Measurements from ENCODE around the gene PIK3C2G. TPM values are rescaled to one million over a fixed set of nuclear protein-coding genes. Genes with fewer than 3 reads are reported as not detected.
A peak's percentile ranks its signal among the peaks of the same experiment; 100 is the strongest.

The PIK3C2G gene
- total and polyA plus RNA-seq, 4 donors = 0.11 to 4.8 (median 0.74) TPM; not detected in 1

- TF ChIP-seq, protein P1, sequence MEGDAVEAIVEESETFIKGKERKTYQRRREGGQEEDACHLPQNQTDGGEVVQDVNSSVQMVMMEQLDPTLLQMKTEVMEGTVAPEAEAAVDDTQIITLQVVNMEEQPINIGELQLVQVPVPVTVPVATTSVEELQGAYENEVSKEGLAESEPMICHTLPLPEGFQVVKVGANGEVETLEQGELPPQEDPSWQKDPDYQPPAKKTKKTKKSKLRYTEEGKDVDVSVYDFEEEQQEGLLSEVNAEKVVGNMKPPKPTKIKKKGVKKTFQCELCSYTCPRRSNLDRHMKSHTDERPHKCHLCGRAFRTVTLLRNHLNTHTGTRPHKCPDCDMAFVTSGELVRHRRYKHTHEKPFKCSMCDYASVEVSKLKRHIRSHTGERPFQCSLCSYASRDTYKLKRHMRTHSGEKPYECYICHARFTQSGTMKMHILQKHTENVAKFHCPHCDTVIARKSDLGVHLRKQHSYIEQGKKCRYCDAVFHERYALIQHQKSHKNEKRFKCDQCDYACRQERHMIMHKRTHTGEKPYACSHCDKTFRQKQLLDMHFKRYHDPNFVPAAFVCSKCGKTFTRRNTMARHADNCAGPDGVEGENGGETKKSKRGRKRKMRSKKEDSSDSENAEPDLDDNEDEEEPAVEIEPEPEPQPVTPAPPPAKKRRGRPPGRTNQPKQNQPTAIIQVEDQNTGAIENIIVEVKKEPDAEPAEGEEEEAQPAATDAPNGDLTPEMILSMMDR (IDR thresholded peaks at IDR 0.05; ENCODE audit: control extremely low read depth, extremely low read depth) = no peak
- no peaks in the 10 kb centered on the region for H3K27me3 ChIP-seq (ENCODE audit: control insufficient read depth in 3 of 3, insufficient read depth in 3 of 3, low read length in 2 of 3)
- DNase-seq = no peak
- 75 to 78% methylated on average over 3 of the region's 3 CpGs for WGBS, 2 donors
- no peak overlapping the region for H3K4me3 ChIP-seq
- no peak overlapping the region for H3K27ac ChIP-seq (ENCODE audit: low read depth in 1 of 2, low read length in 1 of 2)
- no peaks in the 10 kb centered on the region for H3K36me3 ChIP-seq (ENCODE audit: control insufficient read depth in 4 of 4, insufficient read depth in 4 of 4, low read length in 4 of 4)
- H3K9ac ChIP-seq (ENCODE audit: insufficient read depth in 1 of 2, low read length in 2 of 2) = no peak overlapping the region
- H3K4me1 ChIP-seq (ENCODE audit: control insufficient read depth in 5 of 5, insufficient read depth in 5 of 5, low read length in 5 of 5) = peaks cover 0 to 4% (median 0%) of the 10 kb centered on the region in 5 donors
- ATAC-seq (ENCODE audit: insufficient read depth, low FRiP score) = no peak
- H3K9me3 ChIP-seq (ENCODE audit: control insufficient read depth in 4 of 4, insufficient read depth in 3 of 4, low read length in 3 of 4) = no peaks in the 10 kb centered on the region
These were observed 211.0 kb downstream of the PIK3C2G start for GRCh38 chr12:18472304-18472703.

DNA sequence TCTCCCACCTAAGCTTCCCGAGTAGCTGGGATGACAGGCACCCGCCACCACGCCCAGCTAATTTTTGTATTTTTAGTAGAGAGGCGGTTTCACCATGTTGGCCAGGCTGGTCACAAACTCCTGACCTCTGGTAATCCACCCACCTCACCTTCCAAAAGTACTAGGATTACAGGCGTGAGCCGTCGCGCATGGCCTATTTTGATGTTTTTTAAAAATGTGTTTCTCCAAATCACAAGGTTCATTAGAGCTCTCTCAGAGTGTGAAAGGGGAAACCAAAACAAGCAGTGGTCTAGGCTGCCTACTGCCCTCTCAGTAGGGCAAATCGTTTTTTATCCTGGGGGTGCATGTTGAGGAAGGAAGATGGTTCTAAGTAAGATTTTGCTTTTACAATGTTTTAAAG, 211.5 kb downstream of the PIK3C2G start:
- WGBS, 2 donors = 94 to 97% methylated on average over 9 of the region's 9 CpGs
- H3K4me1 ChIP-seq (ENCODE audit: control insufficient read depth in 5 of 5, insufficient read depth in 5 of 5, low read length in 5 of 5) = peaks cover 0 to 2% (median 0%) of the 10 kb centered on the region in 5 donors
- no peak overlapping the region for H3K9ac ChIP-seq (ENCODE audit: insufficient read depth in 1 of 2, low read length in 2 of 2)
- no peak overlapping the region for H3K4me3 ChIP-seq
- TF ChIP-seq, protein P1 (IDR thresholded peaks at IDR 0.05; ENCODE audit: control extremely low read depth, extremely low read depth) = no peak
- ATAC-seq (ENCODE audit: insufficient read depth, low FRiP score) (no peak), DNase-seq (no peak)
- H3K27ac ChIP-seq (ENCODE audit: low read depth in 1 of 2, low read length in 1 of 2) = no peak overlapping the region
- H3K9me3 ChIP-seq (ENCODE audit: control insufficient read depth in 4 of 4, insufficient read depth in 3 of 4, low read length in 3 of 4) = no peaks in the 10 kb centered on the region
- no peaks in the 10 kb centered on the region for H3K27me3 ChIP-seq (ENCODE audit: control insufficient read depth in 3 of 3, insufficient read depth in 3 of 3, low read length in 2 of 3)
- no peaks in the 10 kb centered on the region for H3K36me3 ChIP-seq (ENCODE audit: control insufficient read depth in 4 of 4, insufficient read depth in 4 of 4, low read length in 4 of 4)

DNA sequence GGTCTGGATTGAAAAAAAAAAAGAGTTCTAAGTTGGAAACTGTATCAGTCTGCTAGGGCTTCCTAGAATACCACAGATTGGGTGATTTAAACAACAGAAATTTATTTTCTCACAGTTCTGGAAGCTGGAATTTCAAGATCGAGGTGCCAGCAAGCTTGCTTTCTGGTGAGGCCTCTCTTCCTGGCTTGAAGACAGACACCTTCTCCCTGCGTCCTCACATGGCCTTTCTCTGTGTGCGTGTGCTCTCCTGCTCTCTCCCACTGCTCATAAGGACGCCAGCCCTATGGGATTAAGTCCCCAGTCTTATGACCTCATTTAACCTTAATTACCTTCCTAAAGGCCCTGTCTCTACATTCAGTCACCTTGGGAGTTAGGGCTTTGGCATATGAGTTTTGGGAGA, 215.5 kb downstream of the PIK3C2G start:
- TF ChIP-seq, protein P1 (IDR thresholded peaks at IDR 0.05; ENCODE audit: control extremely low read depth, extremely low read depth) = no peak
- ATAC-seq (ENCODE audit: insufficient read depth, low FRiP score) (no peak), DNase-seq (no peak)
- Histone ChIP-seq H3K27me3 (ENCODE audit: control insufficient read depth in 3 of 3, insufficient read depth in 3 of 3, low read length in 2 of 3) (no peaks in the 10 kb centered on the region), H3K9me3 (ENCODE audit: control insufficient read depth in 4 of 4, insufficient read depth in 3 of 4, low read length in 3 of 4) (no peaks in the 10 kb centered on the region), H3K27ac (ENCODE audit: low read depth in 1 of 2, low read length in 1 of 2) (no peak overlapping the region), H3K4me3 (no peak overlapping the region), H3K4me1 (ENCODE audit: control insufficient read depth in 5 of 5, insufficient read depth in 5 of 5, low read length in 5 of 5) (no peaks in the 10 kb centered on the region), H3K36me3 (ENCODE audit: control insufficient read depth in 4 of 4, insufficient read depth in 4 of 4, low read length in 4 of 4) (no peaks in the 10 kb centered on the region), H3K9ac (ENCODE audit: insufficient read depth in 1 of 2, low read length in 2 of 2) (no peak overlapping the region)
- 74 to 80% methylated on average over 4 of the region's 4 CpGs for WGBS, 2 donors

DNA sequence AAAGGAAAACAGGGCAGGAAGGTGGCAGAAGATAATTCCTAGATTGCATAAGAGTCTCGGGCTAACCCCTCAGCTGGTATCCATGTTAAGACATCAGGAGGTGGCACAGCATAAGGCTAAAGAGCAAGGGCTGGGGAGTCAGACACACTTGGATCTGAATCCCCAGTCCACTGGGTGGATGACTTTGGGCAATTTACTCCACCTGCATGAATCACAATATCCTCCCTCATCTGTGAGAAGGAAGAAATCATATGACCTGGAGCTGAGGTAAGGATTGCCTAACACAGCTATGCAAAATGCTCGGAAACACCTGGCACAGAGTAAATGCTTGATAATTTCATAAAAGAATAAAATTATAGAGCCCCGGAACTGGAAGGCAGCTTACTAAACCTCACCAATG, 217.9 kb downstream of the PIK3C2G start:
- H3K36me3 ChIP-seq (ENCODE audit: control insufficient read depth in 4 of 4, insufficient read depth in 4 of 4, low read length in 4 of 4) = no peaks in the 10 kb centered on the region

More for the DNA sequence above, 217.9 kb downstream of the PIK3C2G start:
- 73 to 75% methylated on average over 3 of the region's 3 CpGs for WGBS, 2 donors
- ATAC-seq (ENCODE audit: insufficient read depth, low FRiP score) (peak; percentile 47), DNase-seq (no peak)
- no peaks in the 10 kb centered on the region for H3K27me3 ChIP-seq (ENCODE audit: control insufficient read depth in 3 of 3, insufficient read depth in 3 of 3, low read length in 2 of 3)
- H3K27ac ChIP-seq (ENCODE audit: low read depth in 1 of 2, low read length in 1 of 2) = no peak overlapping the region
- H3K4me1 ChIP-seq (ENCODE audit: control insufficient read depth in 5 of 5, insufficient read depth in 5 of 5, low read length in 5 of 5) = no peaks in the 10 kb centered on the region
- TF ChIP-seq, protein P1 (IDR thresholded peaks at IDR 0.05; ENCODE audit: control extremely low read depth, extremely low read depth) = no peak
- no peaks in the 10 kb centered on the region for H3K9me3 ChIP-seq (ENCODE audit: control insufficient read depth in 4 of 4, insufficient read depth in 3 of 4, low read length in 3 of 4)
- no peak overlapping the region for H3K9ac ChIP-seq (ENCODE audit: insufficient read depth in 1 of 2, low read length in 2 of 2)
- H3K4me3 ChIP-seq = no peak overlapping the region

Data from lung (tissue), 12 donors.